Measurements from ENCODE around the gene HIVEP1.

GRCh38 chr6:12026120-12026519, 14.0 kb downstream of the HIVEP1 start:
- TF ChIP-seq POLR2A (IDR thresholded peaks at IDR 0.05) (no peak), CTCF (IDR thresholded peaks at IDR 0.05) (no peak)

Data from testis (tissue), 2 donors.